ENCODE results near the gene ACO2. TPM values are rescaled to one million over a fixed set of nuclear protein-coding genes. Genes with fewer than 3 reads are reported as not detected.

ACO2 gene
- total RNA-seq, 1 experiment from 2014 or later: 71.5 TPM

- no TSS peak for BruUV-seq (replicated peaks)
- Histone ChIP-seq H3K36me3 (ENCODE audit: control insufficient read depth, insufficient read depth, low read length) (no peaks in the 10 kb centered on the region; the same call in none of the 2 replicates), H3K9me3 (ENCODE audit: control insufficient read depth, insufficient read depth, low read depth, low read length) (no peaks in the 10 kb centered on the region), H3K27me3 (ENCODE audit: control insufficient read depth, insufficient read depth, low read length) (no peaks in the 10 kb centered on the region), H3K27ac (ENCODE audit: low read length) (no peak overlapping the region), H3K4me1 (ENCODE audit: control insufficient read depth, insufficient read depth, low read length) (no peaks in the 10 kb centered on the region), H3K4me3 (ENCODE audit: low read depth in 2 of 2, low read length in 2 of 2) (no peak overlapping the region)
- TF ChIP-seq REST (IDR thresholded peaks at IDR 0.05; ENCODE audit: insufficient read depth in 1 of 2, low read depth in 2 of 2, low read length in 1 of 2) (no peak), TCF7L2 (IDR thresholded peaks at IDR 0.05; ENCODE audit: low read depth, low read length) (no peak), SIN3A (IDR thresholded peaks at IDR 0.05; ENCODE audit: borderline replicate concordance, insufficient read depth, low read depth, low read length) (no peak), POLR2AphosphoS5 (IDR thresholded peaks at IDR 0.05; ENCODE audit: low read depth, low read length) (no peak), CTCF (IDR thresholded peaks at IDR 0.05) (no peak)
- ChIA-PET POLR2A (no interaction called here), CTCF (interaction anchor here (0.6 kb wide), 1 partner anchor 34 kb away, joined by 6 read pairs; no protein-coding TSS in a partner anchor)
- in situ Hi-C loops (cut with HindIII; ENCODE audit: low pct_unique_long_range_greater_than_20kb, low sequenced_read_pairs) (no loop called here), intact Hi-C loops (cut with micrococcal nuclease; ENCODE audit: unreplicated experiment) (no loop called here)
- ATAC-seq (no peak), DNase-seq (ENCODE audit: low read depth, low spot score) (no peak)
Observed at GRCh38 chr22:41512421-41513194, 43.7 kb downstream of the ACO2 start.

- intact Hi-C loops (cut with micrococcal nuclease; ENCODE audit: unreplicated experiment): no loop called here
- Histone ChIP-seq H3K4me3 (ENCODE audit: low read depth in 2 of 2, low read length in 2 of 2) (no peak overlapping the region), H3K36me3 (ENCODE audit: control insufficient read depth, insufficient read depth, low read length) (no peaks in the 10 kb centered on the region; the same call in none of the 2 replicates), H3K4me1 (ENCODE audit: control insufficient read depth, insufficient read depth, low read length) (no peaks in the 10 kb centered on the region), H3K27ac (ENCODE audit: low read length) (no peak overlapping the region), H3K27me3 (ENCODE audit: control insufficient read depth, insufficient read depth, low read length) (no peaks in the 10 kb centered on the region), H3K9me3 (ENCODE audit: control insufficient read depth, insufficient read depth, low read depth, low read length) (no peaks in the 10 kb centered on the region)
- in situ Hi-C loops (cut with HindIII; ENCODE audit: low pct_unique_long_range_greater_than_20kb, low sequenced_read_pairs): no loop called here
- POLR2A ChIA-PET: interaction anchor here (0.6 kb wide), 1 partner anchor 76 kb away, joined by 11 read pairs; the partner anchor contains the start of gene PMM1
- CTCF ChIA-PET: no interaction called here
- DNase-seq (ENCODE audit: low read depth, low spot score): no peak
- ATAC-seq: no peak; the same call in 1 of the 2 replicates
- TF ChIP-seq POLR2AphosphoS5 (IDR thresholded peaks at IDR 0.05; ENCODE audit: low read depth, low read length): no peak
- no TSS peak for BruUV-seq (replicated peaks)
Observed at GRCh38 chr22:41513391-41513790, 44.5 kb downstream of the ACO2 start.

GRCh38 chr22:41516462-41516861 is 47.5 kb downstream of the ACO2 start:
- no peak for DNase-seq (ENCODE audit: low read depth, low spot score)
- ChIA-PET CTCF (interaction anchor here (2.3 kb wide), 1 partner anchor 114 kb away, joined by 11 read pairs; no protein-coding TSS in a partner anchor), POLR2A (no interaction called here)
- H3K4me1 ChIP-seq (ENCODE audit: control insufficient read depth, insufficient read depth, low read length): no peaks in the 10 kb centered on the region
- TF ChIP-seq TCF7L2 (IDR thresholded peaks at IDR 0.05; ENCODE audit: low read depth, low read length) (no peak), CTCF (IDR thresholded peaks at IDR 0.05) (no peak), SIN3A (IDR thresholded peaks at IDR 0.05; ENCODE audit: borderline replicate concordance, insufficient read depth, low read depth, low read length) (no peak), REST (IDR thresholded peaks at IDR 0.05; ENCODE audit: insufficient read depth in 1 of 2, low read depth in 2 of 2, low read length in 1 of 2) (no peak), POLR2AphosphoS5 (IDR thresholded peaks at IDR 0.05; ENCODE audit: low read depth, low read length) (no peak)
- intact Hi-C loops (cut with micrococcal nuclease; ENCODE audit: unreplicated experiment): loop anchor here (5.0 kb wide), 1 partner anchor 114 kb away; no protein-coding TSS in a partner anchor
- H3K27me3 ChIP-seq (ENCODE audit: control insufficient read depth, insufficient read depth, low read length): no peaks in the 10 kb centered on the region
- no peak overlapping the region for H3K27ac ChIP-seq (ENCODE audit: low read length)
- no peak for ATAC-seq
- in situ Hi-C loops (cut with HindIII; ENCODE audit: low pct_unique_long_range_greater_than_20kb, low sequenced_read_pairs): no loop called here
- no peaks in the 10 kb centered on the region; the same call in none of the 2 replicates for H3K36me3 ChIP-seq (ENCODE audit: control insufficient read depth, insufficient read depth, low read length)
- no TSS peak for BruUV-seq (replicated peaks)
- H3K9me3 ChIP-seq (ENCODE audit: control insufficient read depth, insufficient read depth, low read depth, low read length): no peaks in the 10 kb centered on the region
- no peak overlapping the region for H3K4me3 ChIP-seq (ENCODE audit: low read depth in 2 of 2, low read length in 2 of 2)
